GM21825 (cell line): ENCODE measurements around the gene CLSTN1.
"Not testable (repeated sequence)": the region's sequence is repeated elsewhere in the genome, so short reads cannot be mapped to it uniquely, and the experiment has no call there.

Experiments
- ATAC-seq: cut with Tn5 transposase; IDR thresholded peaks from one replicate; pipeline ENCODE4 v1.9.1; 2021; ENCODE audit warnings: mild to moderate bottlenecking, moderate library complexity; ENCODE audit not compliant: unreplicated experiment

Gene CLSTN1

GRCh38 chr1:9766759-9767442, 56.9 kb downstream of the CLSTN1 start:
- ATAC-seq = no peak

GRCh38 chr1:9764550-9764949, 59.2 kb downstream of the CLSTN1 start:
- no peak for ATAC-seq

- ATAC-seq = no peak
Observed at GRCh38 chr1:9763914-9764313, 59.9 kb downstream of the CLSTN1 start.

GRCh38 chr1:9762446-9762845, 61.3 kb downstream of the CLSTN1 start:
- not testable (repeated sequence) for ATAC-seq

DNA sequence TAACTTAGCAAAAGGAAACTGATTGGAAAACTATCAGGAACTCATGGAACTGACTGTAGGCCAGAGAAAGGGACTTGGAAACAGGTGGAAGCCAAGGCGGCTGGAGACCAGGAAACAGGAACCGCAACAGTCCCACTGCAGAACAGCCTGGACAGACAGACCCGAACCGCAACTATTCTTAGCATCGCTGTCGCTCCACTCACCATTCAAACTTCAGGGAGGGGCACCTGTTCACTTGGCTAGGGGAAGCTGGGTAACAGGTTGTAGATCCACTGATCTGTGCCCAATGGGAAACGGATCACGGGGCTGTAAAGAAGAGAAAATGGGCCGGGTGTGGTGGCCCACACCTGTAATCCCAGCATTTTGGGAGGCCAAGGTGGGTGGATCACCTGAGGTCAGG, 61.9 kb downstream of the CLSTN1 start:
- no peak for ATAC-seq

DNA sequence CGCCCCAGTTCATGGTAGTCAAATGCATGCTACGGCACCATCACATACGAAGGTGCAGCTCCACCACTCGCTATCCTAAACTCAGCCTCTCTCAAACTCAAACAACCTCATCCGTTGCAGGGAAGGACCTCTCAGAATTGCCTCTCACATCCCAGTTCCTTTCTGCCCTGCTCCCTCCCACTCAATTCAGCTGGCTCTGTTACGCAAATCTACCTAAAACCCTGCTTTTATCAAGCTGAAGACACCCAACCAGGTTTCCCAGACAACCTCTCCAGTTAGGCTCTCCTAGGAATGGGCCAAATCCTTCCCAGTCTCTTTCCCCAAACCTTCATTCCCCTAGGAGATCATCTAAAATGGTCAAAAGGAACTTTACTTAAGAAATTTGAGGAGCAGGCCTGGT, 62.9 kb downstream of the CLSTN1 start:
- no peak for ATAC-seq

GRCh38 chr1:9759939-9760338, 63.8 kb downstream of the CLSTN1 start:
- ATAC-seq = no peak

DNA sequence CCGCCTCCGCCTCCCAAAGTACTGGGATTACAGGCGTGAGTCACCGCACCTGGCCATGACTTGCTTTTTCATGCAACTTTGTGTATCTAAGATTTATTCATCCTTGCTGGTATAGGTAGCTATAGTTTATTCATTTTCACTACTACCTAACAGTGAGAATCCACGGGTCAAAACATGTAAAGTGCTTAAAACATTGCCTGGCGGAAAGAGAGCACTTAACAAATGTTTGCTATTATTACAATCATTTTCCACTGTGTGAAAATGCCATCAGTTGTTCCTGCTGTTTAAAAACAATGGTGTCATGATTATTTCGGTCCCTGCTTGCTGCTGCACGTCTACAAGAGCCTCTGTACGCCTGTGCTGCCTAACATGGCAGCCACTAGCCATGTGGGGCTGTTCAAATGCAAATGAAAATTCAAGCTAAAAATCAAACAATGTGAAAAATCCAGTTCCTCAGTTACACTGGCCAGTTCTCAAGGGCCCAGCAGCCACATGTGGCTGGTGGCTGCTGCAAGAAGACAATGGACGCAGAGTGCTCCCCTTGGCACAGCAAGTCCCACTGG, 65.1 kb downstream of the CLSTN1 start:
- ATAC-seq = no peak

- ATAC-seq = no peak
Observed at GRCh38 chr1:9755441-9755995, 68.2 kb downstream of the CLSTN1 start.

GRCh38 chr1:9753121-9753531, 70.6 kb downstream of the CLSTN1 start:
- no peak for ATAC-seq

- no peak for ATAC-seq
Observed at GRCh38 chr1:9751971-9752370, 71.8 kb downstream of the CLSTN1 start.

DNA sequence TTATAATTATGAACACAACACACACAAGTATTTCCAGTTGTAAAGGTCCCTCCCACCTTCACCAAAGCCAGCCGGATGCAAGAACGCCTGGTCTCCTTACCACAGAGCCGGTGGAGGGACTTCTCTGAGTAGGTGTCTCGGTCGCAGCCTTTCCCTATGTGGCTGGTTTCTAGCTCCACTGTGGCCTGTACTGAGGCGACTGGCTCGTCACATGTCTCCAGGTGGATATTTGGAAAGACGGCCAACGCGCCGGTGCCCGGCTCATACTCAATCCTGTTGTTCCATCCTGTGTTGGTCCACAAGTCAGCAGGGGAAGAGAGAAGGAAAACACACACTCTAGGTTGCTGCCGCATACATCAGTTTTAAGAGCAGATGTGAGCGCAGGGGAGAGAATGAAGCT, 74.4 kb downstream of the CLSTN1 start:
- ATAC-seq = no peak

DNA sequence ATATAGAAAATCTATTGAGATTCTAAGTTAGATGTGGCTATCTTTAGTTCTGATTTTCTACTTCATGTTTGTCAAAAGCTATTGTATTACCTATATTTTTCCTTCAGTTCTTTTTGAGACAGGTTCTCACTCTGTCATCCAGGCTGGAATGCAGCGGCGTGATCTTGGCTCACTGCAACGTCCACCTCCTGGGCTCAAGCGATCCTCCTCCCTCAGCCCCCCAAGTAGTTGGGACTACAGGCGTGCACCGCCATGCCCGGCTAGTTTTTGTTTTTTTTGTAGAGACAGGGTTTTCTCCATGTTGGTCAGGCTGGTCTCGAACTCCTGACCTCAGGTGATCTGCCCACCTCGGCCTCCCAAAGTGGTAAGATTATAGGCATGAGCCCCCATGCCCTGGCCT, 75.4 kb downstream of the CLSTN1 start:
- ATAC-seq = not testable (repeated sequence)

DNA sequence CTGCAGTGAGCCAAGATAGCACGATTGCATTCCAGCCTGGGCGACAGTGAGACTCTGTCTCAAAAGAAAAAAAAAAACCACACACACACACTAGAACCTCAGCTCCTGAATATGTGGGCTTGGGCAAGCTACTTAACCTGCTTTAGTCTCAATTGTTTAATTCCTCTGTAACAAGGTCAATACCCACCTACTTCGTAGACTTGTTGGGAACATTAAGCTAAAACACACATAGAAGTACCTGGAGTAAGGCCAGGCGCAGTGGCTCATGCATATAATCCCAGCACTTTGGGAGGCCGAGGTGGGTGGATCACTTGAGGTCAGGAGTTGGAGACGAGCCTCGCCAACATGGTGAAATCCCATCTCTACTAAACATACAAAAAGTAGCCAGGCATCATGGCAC, 77.1 kb downstream of the CLSTN1 start:
- no peak for ATAC-seq

- ATAC-seq = no peak
Observed at GRCh38 chr1:9746211-9746610, 77.6 kb downstream of the CLSTN1 start.

- ATAC-seq = no peak
Observed at GRCh38 chr1:9744106-9744799, 79.5 kb downstream of the CLSTN1 start.

GRCh38 chr1:9737671-9738070, 86.1 kb downstream of the CLSTN1 start:
- ATAC-seq = no peak

DNA sequence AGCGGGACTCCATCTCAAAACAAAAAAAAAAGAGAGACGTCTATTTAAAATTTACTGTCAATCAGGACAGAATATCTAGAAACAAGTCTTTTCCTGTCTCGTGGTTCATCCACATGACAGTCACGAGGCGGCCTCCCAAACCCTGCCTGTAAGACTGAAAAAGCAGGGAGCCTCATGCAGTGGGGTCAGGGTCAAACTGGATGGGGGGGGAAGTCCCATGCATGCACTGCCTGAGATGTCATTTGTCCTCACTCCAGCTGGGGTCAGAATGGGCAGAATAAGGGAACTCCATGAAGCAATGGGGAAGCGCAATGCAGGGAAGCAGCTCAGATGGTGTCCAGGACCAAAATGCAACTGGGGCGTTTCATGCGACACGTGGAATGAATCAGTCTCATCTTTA, 86.7 kb downstream of the CLSTN1 start:
- ATAC-seq = no peak

- ATAC-seq = no peak
Observed at GRCh38 chr1:9736241-9736640, 87.5 kb downstream of the CLSTN1 start.

- ATAC-seq = no peak
Observed at GRCh38 chr1:9735800-9736199, 88.0 kb downstream of the CLSTN1 start.

GRCh38 chr1:9733160-9733789, 90.5 kb downstream of the CLSTN1 start:
- ATAC-seq = no peak
